Measurements from ENCODE around the gene NFKBIL1.

Gene NFKBIL1

GRCh38 chr6:31534521-31535040, 12.8 kb upstream of the NFKBIL1 start:
- DNase-seq (ENCODE audit: low read depth in 2 of 2), result no peak

- DNase-seq (ENCODE audit: low read depth in 2 of 2), result no peak
These were observed 11.7 kb upstream of the NFKBIL1 start for GRCh38 chr6:31535538-31536324.

GRCh38 chr6:31538805-31539400, 8.5 kb upstream of the NFKBIL1 start:
- no peak for DNase-seq (ENCODE audit: low read depth in 2 of 2)

- DNase-seq (ENCODE audit: low read depth in 2 of 2), result no peak
These were observed 6.8 kb upstream of the NFKBIL1 start for GRCh38 chr6:31540640-31541039.

GRCh38 chr6:31541059-31541657, 6.2 kb upstream of the NFKBIL1 start:
- DNase-seq (ENCODE audit: low read depth in 2 of 2), result peak in 1 of 2 donors; percentile 37

- peak; percentile 83 to 91 for DNase-seq (ENCODE audit: low read depth in 2 of 2)
These were observed 5.5 kb upstream of the NFKBIL1 start, which contains the start of gene DDX39B for GRCh38 chr6:31541658-31542521. TSS of gene DDX39B (minus strand) at chr6:31542003. CDS start at chr6:31540532, 1,471 bp downstream.

GRCh38 chr6:31543639-31544038, 3.8 kb upstream of the NFKBIL1 start:
- no peak for DNase-seq (ENCODE audit: low read depth in 2 of 2)

- no peak for DNase-seq (ENCODE audit: low read depth in 2 of 2)
These were observed 2.7 kb upstream of the NFKBIL1 start for GRCh38 chr6:31544676-31545075.

GRCh38 chr6:31545291-31545690, 2.1 kb upstream of the NFKBIL1 start:
- DNase-seq (ENCODE audit: low read depth in 2 of 2), result no peak

- DNase-seq (ENCODE audit: low read depth in 2 of 2), result peak; percentile 67 to 74
These were observed 960 bp upstream of the NFKBIL1 start, which contains the start of gene ATP6V1G2 for GRCh38 chr6:31546339-31546957. TSS of gene ATP6V1G2 (minus strand) at chr6:31546608. CDS start at chr6:31546559, 49 bp downstream.

GRCh38 chr6:31547727-31548543, 527 bp downstream of the NFKBIL1 start:
- no peak for DNase-seq (ENCODE audit: low read depth in 2 of 2)

GRCh38 chr6:31548544-31548873, 1.1 kb downstream of the NFKBIL1 start:
- no peak for DNase-seq (ENCODE audit: low read depth in 2 of 2)

- DNase-seq (ENCODE audit: low read depth in 2 of 2), result peak in 1 of 2 donors; percentile 48
These were observed 4.0 kb downstream of the NFKBIL1 start for GRCh38 chr6:31551371-31551770.

GRCh38 chr6:31556307-31556706, 8.9 kb downstream of the NFKBIL1 start:
- no peak for DNase-seq (ENCODE audit: low read depth in 2 of 2)

GRCh38 chr6:31557443-31558317, 10.3 kb downstream of the NFKBIL1 start:
- DNase-seq (ENCODE audit: low read depth in 2 of 2), result no peak

- no peak for DNase-seq (ENCODE audit: low read depth in 2 of 2)
These were observed 10.9 kb downstream of the NFKBIL1 start for GRCh38 chr6:31558318-31558625.

GRCh38 chr6:31558631-31559500, 11.5 kb downstream of the NFKBIL1 start:
- DNase-seq (ENCODE audit: low read depth in 2 of 2), result peak in 1 of 2 donors; percentile 73

GRCh38 chr6:31559606-31559957, 12.2 kb downstream of the NFKBIL1 start:
- DNase-seq (ENCODE audit: low read depth in 2 of 2), result no peak

Measured in stimulated activated CD8-positive, alpha-beta memory T cell treated with anti-CD3 and anti-CD28 coated beads, Interleukin-15, amount 100 ng/mL, for 4 hours (primary cell).